ENCODE results near the gene ZNF280C. TPM values are rescaled to one million over a fixed set of nuclear protein-coding genes. Genes with fewer than 3 reads are reported as not detected.

ZNF280C gene
- total RNA-seq, 2 experiments from 2014 or later: 5.7 to 10.8 TPM

DNA sequence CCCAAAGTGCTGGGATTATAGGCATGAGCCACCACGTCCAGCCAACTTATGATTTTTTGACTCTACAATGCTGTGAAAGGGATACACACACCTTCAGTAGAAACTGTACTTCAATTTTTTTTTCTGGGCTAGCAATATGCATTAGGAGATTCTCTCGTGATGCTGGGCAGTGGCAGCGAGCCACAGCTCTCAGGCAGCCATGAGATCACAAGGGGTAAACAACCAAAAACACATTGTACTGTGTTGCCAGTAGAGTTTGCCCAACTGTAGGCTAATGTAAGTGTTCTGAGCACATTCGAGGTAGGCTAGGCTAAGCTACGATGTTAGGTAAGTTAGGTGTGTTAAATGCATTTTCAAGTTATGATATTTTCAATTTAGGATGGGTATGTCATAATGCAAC lies 71.2 kb downstream of the ZNF280C start:
- intact Hi-C loops (cut with micrococcal nuclease; ENCODE audit: unreplicated experiment): loop anchor here (10.0 kb wide), 1 partner anchor 273 kb away; no protein-coding TSS in a partner anchor
- TF ChIP-seq, protein P1, sequence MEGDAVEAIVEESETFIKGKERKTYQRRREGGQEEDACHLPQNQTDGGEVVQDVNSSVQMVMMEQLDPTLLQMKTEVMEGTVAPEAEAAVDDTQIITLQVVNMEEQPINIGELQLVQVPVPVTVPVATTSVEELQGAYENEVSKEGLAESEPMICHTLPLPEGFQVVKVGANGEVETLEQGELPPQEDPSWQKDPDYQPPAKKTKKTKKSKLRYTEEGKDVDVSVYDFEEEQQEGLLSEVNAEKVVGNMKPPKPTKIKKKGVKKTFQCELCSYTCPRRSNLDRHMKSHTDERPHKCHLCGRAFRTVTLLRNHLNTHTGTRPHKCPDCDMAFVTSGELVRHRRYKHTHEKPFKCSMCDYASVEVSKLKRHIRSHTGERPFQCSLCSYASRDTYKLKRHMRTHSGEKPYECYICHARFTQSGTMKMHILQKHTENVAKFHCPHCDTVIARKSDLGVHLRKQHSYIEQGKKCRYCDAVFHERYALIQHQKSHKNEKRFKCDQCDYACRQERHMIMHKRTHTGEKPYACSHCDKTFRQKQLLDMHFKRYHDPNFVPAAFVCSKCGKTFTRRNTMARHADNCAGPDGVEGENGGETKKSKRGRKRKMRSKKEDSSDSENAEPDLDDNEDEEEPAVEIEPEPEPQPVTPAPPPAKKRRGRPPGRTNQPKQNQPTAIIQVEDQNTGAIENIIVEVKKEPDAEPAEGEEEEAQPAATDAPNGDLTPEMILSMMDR (conservative IDR thresholded peaks at IDR 0.05; ENCODE audit: low read length): no peak
- no peak for TF ChIP-seq EZH2phosphoT487 (IDR thresholded peaks at IDR 0.05; ENCODE audit: borderline replicate concordance, low read depth, low read length)
- no peak overlapping the region for H3K4me2 ChIP-seq (ENCODE audit: low read length)
- H3K4me1 ChIP-seq (ENCODE audit: insufficient read depth, low read length, poor library complexity, severe bottlenecking): no peaks in the 10 kb centered on the region
- H3K4me3 ChIP-seq (ENCODE audit: low read depth, low read length, poor library complexity, severe bottlenecking): no peak overlapping the region
- ChIA-PET POLR2A (no interaction called here), CTCF (ENCODE audit: unreplicated experiment) (no interaction called here)
- DNase-seq (ENCODE audit: low spot score): no peak
- no peaks in the 10 kb centered on the region for H3K9me2 ChIP-seq (ENCODE audit: insufficient read depth, low read length)
- H3K36me3 ChIP-seq (ENCODE audit: insufficient read depth, low read length): no peaks in the 10 kb centered on the region; the same call in 1 of the 2 replicates
- H3K9me3 ChIP-seq (ENCODE audit: low read length): no peaks in the 10 kb centered on the region
- H3K27ac ChIP-seq (ENCODE audit: low read depth, low read length, poor library complexity, severe bottlenecking): no peak overlapping the region
- no TSS peak for BruUV-seq (replicated peaks)
- H2AFZ ChIP-seq (ENCODE audit: low read length): no peak overlapping the region
- H3K79me2 ChIP-seq (ENCODE audit: insufficient read depth, low read depth, low read length): no peaks in the 10 kb centered on the region
- no peaks in the 10 kb centered on the region for H4K20me1 ChIP-seq (ENCODE audit: insufficient read depth, low read length)

DNA sequence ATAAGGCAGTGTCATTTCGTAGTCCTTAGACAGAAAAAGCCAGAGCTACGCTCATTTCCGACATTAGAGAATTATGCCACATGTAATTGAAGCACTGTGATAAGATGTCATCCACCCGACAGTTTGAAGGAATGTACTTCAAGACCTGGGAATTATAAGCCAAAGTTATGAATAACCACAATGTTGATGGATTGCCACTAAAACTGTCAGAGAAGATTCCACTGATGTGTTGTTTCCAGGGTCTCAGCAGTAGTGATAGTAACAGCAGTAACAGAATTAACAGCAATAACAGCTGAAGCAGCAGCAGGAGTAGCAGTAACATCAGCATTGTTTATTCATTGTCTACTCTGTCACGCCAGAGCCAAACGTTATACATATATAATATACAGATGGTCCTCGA lies 72.2 kb downstream of the ZNF280C start:
- Histone ChIP-seq H3K4me1 (ENCODE audit: insufficient read depth, low read length, poor library complexity, severe bottlenecking) (peaks cover 6% of the 10 kb centered on the region), H3K4me3 (ENCODE audit: low read depth, low read length, poor library complexity, severe bottlenecking) (no peak overlapping the region), H3K9me3 (ENCODE audit: low read length) (no peaks in the 10 kb centered on the region), H3K79me2 (ENCODE audit: insufficient read depth, low read depth, low read length) (no peaks in the 10 kb centered on the region), H2AFZ (ENCODE audit: low read length) (no peak overlapping the region), H4K20me1 (ENCODE audit: insufficient read depth, low read length) (no peaks in the 10 kb centered on the region), H3K27ac (ENCODE audit: low read depth, low read length, poor library complexity, severe bottlenecking) (no peak overlapping the region), H3K4me2 (ENCODE audit: low read length) (no peak overlapping the region), H3K9me2 (ENCODE audit: insufficient read depth, low read length) (no peaks in the 10 kb centered on the region), H3K36me3 (ENCODE audit: insufficient read depth, low read length) (no peaks in the 10 kb centered on the region)
- no TSS peak for BruUV-seq (replicated peaks)
- DNase-seq (ENCODE audit: low spot score): no peak
- no peak for TF ChIP-seq EZH2phosphoT487 (IDR thresholded peaks at IDR 0.05; ENCODE audit: borderline replicate concordance, low read depth, low read length)
- TF ChIP-seq, protein P1 (conservative IDR thresholded peaks at IDR 0.05; ENCODE audit: low read length): no peak
- POLR2A ChIA-PET: no interaction called here
- CTCF ChIA-PET (ENCODE audit: unreplicated experiment): no interaction called here
- intact Hi-C loops (cut with micrococcal nuclease; ENCODE audit: unreplicated experiment): loop anchor here (10.0 kb wide), 1 partner anchor 272 kb away; no protein-coding TSS in a partner anchor

DNA sequence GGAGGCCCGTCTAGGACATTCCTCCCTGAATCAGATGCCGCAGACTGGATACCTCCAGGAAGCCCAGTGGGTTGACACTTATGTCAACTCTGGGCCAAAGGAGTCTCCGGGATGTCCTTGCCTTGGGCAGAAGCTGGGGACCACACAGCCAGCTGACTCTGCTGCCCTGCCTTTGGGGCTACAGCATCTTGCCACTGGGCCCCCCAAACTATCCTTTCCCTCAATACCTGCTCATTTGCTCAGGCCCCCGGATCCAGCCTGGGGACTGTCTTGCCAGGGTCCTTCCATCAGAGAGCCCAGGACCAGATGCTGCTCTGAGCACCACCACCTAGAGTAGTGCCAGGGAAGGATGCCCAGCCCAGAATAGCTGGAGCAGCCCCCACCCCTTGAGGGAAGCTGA lies 77.9 kb downstream of the ZNF280C start:
- no peaks in the 10 kb centered on the region for H4K20me1 ChIP-seq (ENCODE audit: insufficient read depth, low read length)
- no peak overlapping the region for H3K27ac ChIP-seq (ENCODE audit: low read depth, low read length, poor library complexity, severe bottlenecking)
- H3K9me3 ChIP-seq (ENCODE audit: low read length): no peaks in the 10 kb centered on the region
- H3K9me2 ChIP-seq (ENCODE audit: insufficient read depth, low read length): no peaks in the 10 kb centered on the region
- no peak for DNase-seq (ENCODE audit: low spot score)
- intact Hi-C loops (cut with micrococcal nuclease; ENCODE audit: unreplicated experiment): loop anchor here (5.0 to 10.0 kb wide), 3 partner anchors 54 to 266 kb away; no protein-coding TSS in a partner anchor
- H3K36me3 ChIP-seq (ENCODE audit: insufficient read depth, low read length): no peaks in the 10 kb centered on the region
- CTCF ChIA-PET (ENCODE audit: unreplicated experiment): interaction anchor here (0.8 kb wide), 1 partner anchor 130 kb away, joined by 3 read pairs; no protein-coding TSS in a partner anchor
- H3K4me1 ChIP-seq (ENCODE audit: insufficient read depth, low read length, poor library complexity, severe bottlenecking): peaks cover 13% of the 10 kb centered on the region
- H2AFZ ChIP-seq (ENCODE audit: low read length): no peak overlapping the region
- POLR2A ChIA-PET: no interaction called here
- no peak for TF ChIP-seq EZH2phosphoT487 (IDR thresholded peaks at IDR 0.05; ENCODE audit: borderline replicate concordance, low read depth, low read length)
- TF ChIP-seq, protein P1 (conservative IDR thresholded peaks at IDR 0.05; ENCODE audit: low read length): no peak
- no peak overlapping the region for H3K4me2 ChIP-seq (ENCODE audit: low read length)
- no TSS peak for BruUV-seq (replicated peaks)
- no peak overlapping the region for H3K4me3 ChIP-seq (ENCODE audit: low read depth, low read length, poor library complexity, severe bottlenecking)
- no peaks in the 10 kb centered on the region for H3K79me2 ChIP-seq (ENCODE audit: insufficient read depth, low read depth, low read length)

All from OCI-LY7 (cell line).